Type B pancreatic cell (in vitro differentiated cells): ENCODE results near the gene OSTF1. TPM values are rescaled to one million over a fixed set of nuclear protein-coding genes. Genes with fewer than 3 reads are reported as not detected.

Source experiments
- DNase-seq: peaks from one replicate; pipeline ENCODE4 v3.0.0; 2021; ENCODE audit warnings: mixed read lengths; ENCODE audit not compliant: unreplicated experiment; ENCODE audit errors: extremely low spot score
- H3K27ac Mint-ChIP-seq: 2 replicates; pipeline ENCODE4 v1.8.0; 2021; ENCODE audit warnings: mild to moderate bottlenecking, mixed read lengths
- H3K27me3 Mint-ChIP-seq: 2 replicates; pipeline ENCODE4 v1.8.0; 2021; ENCODE audit warnings: mixed read lengths
- H3K36me3 Mint-ChIP-seq: 2 replicates; pipeline ENCODE4 v1.8.0; 2021; ENCODE audit warnings: mixed read lengths
- H3K4me1 Mint-ChIP-seq: one replicate; pipeline ENCODE4 v1.8.0; 2021; ENCODE audit warnings: mixed read lengths; ENCODE audit not compliant: unreplicated experiment
- H3K4me3 Mint-ChIP-seq: 2 replicates; pipeline ENCODE4 v1.8.0; 2021; ENCODE audit warnings: mild to moderate bottlenecking, mixed read lengths
- H3K9me3 Mint-ChIP-seq: 2 replicates; pipeline ENCODE4 v1.8.0; 2021; ENCODE audit warnings: mixed read lengths
- CTCF ChIP-seq: fragments of 200-600 bp; sonication (generic); conservative IDR thresholded peaks from 2 replicates; pipeline ENCODE4 v1.5.0; 2021; ENCODE audit warnings: antibody characterized with exemption, mild to moderate bottlenecking
- total RNA-seq: library from RNA; stranded (reverse); gene quantifications from 2 replicates; pipeline ENCODE4 v1.2.1, GENCODE V29; 2021; ENCODE audit warnings: low replicate concordance

Gene OSTF1
- total RNA-seq, 1 donor from 2014 or later: 18.3 TPM

GRCh38 chr9:75121914-75122558, 33.7 kb downstream of the OSTF1 start:
- no peaks in the 10 kb centered on the region for H3K4me1 Mint-ChIP-seq
- peaks cover 5% of the 10 kb centered on the region for H3K9me3 Mint-ChIP-seq
- no peak overlapping the region for H3K4me3 Mint-ChIP-seq
- no peaks in the 10 kb centered on the region for H3K27me3 Mint-ChIP-seq
- DNase-seq: no peak
- no peak for TF ChIP-seq CTCF
- peaks cover 10% of the 10 kb centered on the region for H3K36me3 Mint-ChIP-seq
- no peak overlapping the region for H3K27ac Mint-ChIP-seq

- no peaks in the 10 kb centered on the region for H3K4me1 Mint-ChIP-seq
- H3K9me3 Mint-ChIP-seq: no peaks in the 10 kb centered on the region
- H3K36me3 Mint-ChIP-seq: peaks cover under 1% of the 10 kb centered on the region
- no peak overlapping the region for H3K27ac Mint-ChIP-seq
- no peak for DNase-seq
- H3K27me3 Mint-ChIP-seq: no peaks in the 10 kb centered on the region
- H3K4me3 Mint-ChIP-seq: no peak overlapping the region
- TF ChIP-seq CTCF: no peak
Measured at GRCh38 chr9:75123696-75124095, 35.4 kb downstream of the OSTF1 start.

- Mint-ChIP-seq H3K27ac (no peak overlapping the region), H3K36me3 (peaks cover 9% of the 10 kb centered on the region)
Measured at GRCh38 chr9:75128535-75128934, 40.2 kb downstream of the OSTF1 start.

GRCh38 chr9:75130172-75130571, 41.9 kb downstream of the OSTF1 start:
- no peak for DNase-seq
- Mint-ChIP-seq H3K4me1 (peaks cover 4% of the 10 kb centered on the region), H3K27me3 (no peaks in the 10 kb centered on the region), H3K36me3 (peaks cover 9% of the 10 kb centered on the region), H3K9me3 (no peaks in the 10 kb centered on the region), H3K27ac (no peak overlapping the region), H3K4me3 (no peak overlapping the region)
- no peak for TF ChIP-seq CTCF

More at GRCh38 chr9:75128535-75128934, 40.2 kb downstream of the OSTF1 start:
- no peak for TF ChIP-seq CTCF
- Mint-ChIP-seq H3K27me3 (no peaks in the 10 kb centered on the region), H3K4me3 (no peak overlapping the region), H3K4me1 (peaks cover 3% of the 10 kb centered on the region), H3K9me3 (no peaks in the 10 kb centered on the region)
- DNase-seq: no peak

GRCh38 chr9:75130621-75131230, 42.4 kb downstream of the OSTF1 start:
- Mint-ChIP-seq H3K36me3 (peaks cover 9% of the 10 kb centered on the region), H3K9me3 (no peaks in the 10 kb centered on the region), H3K4me1 (peaks cover 4% of the 10 kb centered on the region), H3K27me3 (no peaks in the 10 kb centered on the region), H3K27ac (no peak overlapping the region), H3K4me3 (no peak overlapping the region)
- TF ChIP-seq CTCF: no peak
- no peak for DNase-seq
